Thymus (tissue), 14 donors: ENCODE measurements around the gene WDR35. TPM values are rescaled to one million over a fixed set of nuclear protein-coding genes. Genes with fewer than 3 reads are reported as not detected.

Experiments
- DNase-seq, 9 donors: peaks; one replicate each; pipeline ENCODE4 v3.0.0-alpha.2; 2013; ENCODE audit warnings: low spot score in 9 of 9, low read depth in 6 of 9, missing footprints in 1 of 9
- H3K27ac ChIP-seq, 2 donors: one replicate each; pipeline ENCODE4 v1.5.1; 2013; ENCODE audit warnings: control low read depth in 1 of 2, low read depth in 1 of 2, low read length in 1 of 2, mild to moderate bottlenecking in 1 of 2, moderate library complexity in 1 of 2
- H3K27me3 ChIP-seq, 2 donors: one replicate each; pipeline ENCODE4 v1.5.1; 2013; ENCODE audit warnings: low read length in 1 of 2; ENCODE audit not compliant: control insufficient read depth in 2 of 2, insufficient read depth in 1 of 2
- H3K36me3 ChIP-seq, 2 donors: one replicate each; pipeline ENCODE4 v1.5.1; 2013; ENCODE audit warnings: low read length in 1 of 2, mild to moderate bottlenecking in 1 of 2, moderate library complexity in 1 of 2; ENCODE audit not compliant: control insufficient read depth in 2 of 2, insufficient read depth in 2 of 2
- H3K4me1 ChIP-seq, 2 donors: one replicate each; pipeline ENCODE4 v1.5.1; 2013; ENCODE audit warnings: low read length in 2 of 2; ENCODE audit not compliant: control insufficient read depth in 2 of 2, insufficient read depth in 2 of 2
- H3K4me3 ChIP-seq, 2 donors: one replicate each; pipeline ENCODE4 v1.5.1; 2013; ENCODE audit warnings: low read length in 2 of 2, control low read depth in 1 of 2, mild to moderate bottlenecking in 1 of 2
- H3K9me3 ChIP-seq, 2 donors: one replicate each; pipeline ENCODE4 v1.5.1; 2013; ENCODE audit warnings: low read length in 1 of 2, mild to moderate bottlenecking in 1 of 2; ENCODE audit not compliant: control insufficient read depth in 2 of 2, insufficient read depth in 1 of 2
- WGBS: extraction: QIAGEN DNeasy Blood & Tissue Kit; methylation state at CpG from one replicate; pipeline ENCODE4 v1.1.7; 2013; 5-methylcytosine and 5-hydroxymethylcytosine counted together
- long read RNA-seq, 10 donors: transcript quantifications; one replicate each; lab custom pipeline, GENCODE V29; 2026
- polyA plus RNA-seq: library from polyadenylated mRNA; stranded (reverse); fragments of 200-250 nt; gene quantifications from one replicate; pipeline ENCODE4 v1.2.3, GENCODE V29; 2013
- total RNA-seq: library from RNA; stranded (reverse); fragments of 120-200 nt; gene quantifications from one replicate; pipeline ENCODE4 v1.2.4, GENCODE V29; 2013
- donor health status: healthy.

WDR35 gene
- total RNA-seq (8.4 TPM), polyA plus RNA-seq (6.9 TPM)
- long read RNA-seq, donor 1 = 0 reads
- long read RNA-seq, donor 2 = 0 reads
- long read RNA-seq, donor 3, partial matches to known transcripts = 5 of 5 reads
- long read RNA-seq, donor 3, other reads (novel, unspliced or antisense) = 0 of 5 reads
- long read RNA-seq, donor 4 = 0 reads
- long read RNA-seq, donor 5 = 0 reads
- long read RNA-seq, donor 6 = 0 reads
- long read RNA-seq, donor 7 = 0 reads
- long read RNA-seq, donor 8, partial matches to known transcripts = 5 of 5 reads
- long read RNA-seq, donor 8, other reads (novel, unspliced or antisense) = 0 of 5 reads
- long read RNA-seq, donor 9 = 0 reads
- long read RNA-seq, donor 10 = 0 reads

GRCh38 chr2:19989667-19990415 lies at the start of gene WDR35:
Gene WDR35, minus strand, starts transcription at chr2:19990105. Its CDS starts 90 bp downstream, at chr2:19990015.
- no peaks in the 10 kb centered on the region for H3K36me3 ChIP-seq
- peak within 1 kb of the TSS; percentile 77 to 88 for H3K4me3 ChIP-seq
- WGBS = 1% methylated on average over 70 of the region's 70 CpGs
- peak; percentile 60 to 92 (median 80) for DNase-seq
- no peaks in the 10 kb centered on the region for H3K9me3 ChIP-seq
- H3K4me1 ChIP-seq = peaks cover 9% of the 10 kb centered on the region in 2 donors
- peaks cover 4 to 14% of the 10 kb centered on the region in 2 donors for H3K27me3 ChIP-seq
- no peak within 1 kb of the TSS for H3K27ac ChIP-seq

- Histone ChIP-seq H3K36me3 (peaks cover 35 to 70% of the 10 kb centered on the region in 2 donors), H3K4me1 (no peaks in the 10 kb centered on the region), H3K4me3 (no peak overlapping the region), H3K27me3 (no peaks in the 10 kb centered on the region), H3K9me3 (no peaks in the 10 kb centered on the region), H3K27ac (no peak overlapping the region)
- no peak for DNase-seq
- WGBS = 98% methylated on average over 2 of the region's 2 CpGs
These were observed 47.8 kb upstream of the WDR35 start for GRCh38 chr2:20037660-20038059.

- no peaks in the 10 kb centered on the region for H3K4me1 ChIP-seq
- DNase-seq = no peak
- H3K36me3 ChIP-seq = peaks cover 35 to 82% of the 10 kb centered on the region in 2 donors
- no peak overlapping the region for H3K4me3 ChIP-seq
- H3K9me3 ChIP-seq = no peaks in the 10 kb centered on the region
- no peak overlapping the region for H3K27ac ChIP-seq
- H3K27me3 ChIP-seq = no peaks in the 10 kb centered on the region
- 74% methylated on average over 4 of the region's 4 CpGs for WGBS
These were observed 46.2 kb upstream of the WDR35 start for GRCh38 chr2:20035955-20036666.

- DNase-seq = no peak
- Histone ChIP-seq H3K4me1 (no peaks in the 10 kb centered on the region), H3K27me3 (no peaks in the 10 kb centered on the region), H3K9me3 (no peaks in the 10 kb centered on the region), H3K27ac (no peak overlapping the region), H3K36me3 (peaks cover 46 to 84% of the 10 kb centered on the region in 2 donors), H3K4me3 (no peak overlapping the region)
- WGBS = 96% methylated on average over 2 of the region's 2 CpGs
These were observed 44.9 kb upstream of the WDR35 start for GRCh38 chr2:20034821-20035220.

GRCh38 chr2:20034218-20034617 lies 44.3 kb upstream of the WDR35 start:
- peaks cover 46 to 84% of the 10 kb centered on the region in 2 donors for H3K36me3 ChIP-seq
- no peaks in the 10 kb centered on the region for H3K9me3 ChIP-seq
- H3K27me3 ChIP-seq = no peaks in the 10 kb centered on the region
- no peaks in the 10 kb centered on the region for H3K4me1 ChIP-seq
- 99% methylated on average over 4 of the region's 4 CpGs for WGBS
- DNase-seq = no peak
- H3K27ac ChIP-seq = no peak overlapping the region
- H3K4me3 ChIP-seq = no peak overlapping the region

GRCh38 chr2:20033322-20033721 lies 43.4 kb upstream of the WDR35 start:
- no peaks in the 10 kb centered on the region for H3K27me3 ChIP-seq
- no peaks in the 10 kb centered on the region for H3K9me3 ChIP-seq
- WGBS = 97% methylated on average over 3 of the region's 3 CpGs
- H3K4me3 ChIP-seq = no peak overlapping the region
- H3K36me3 ChIP-seq = peaks cover 44 to 79% of the 10 kb centered on the region in 2 donors
- H3K4me1 ChIP-seq = no peaks in the 10 kb centered on the region
- no peak for DNase-seq
- no peak overlapping the region for H3K27ac ChIP-seq

GRCh38 chr2:20030224-20030623 lies 40.3 kb upstream of the WDR35 start:
- DNase-seq = no peak
- Histone ChIP-seq H3K36me3 (peaks cover 30 to 61% of the 10 kb centered on the region in 2 donors), H3K27me3 (no peaks in the 10 kb centered on the region), H3K9me3 (no peaks in the 10 kb centered on the region), H3K4me1 (no peaks in the 10 kb centered on the region), H3K4me3 (no peak overlapping the region), H3K27ac (no peak overlapping the region)
- 97% methylated on average over 6 of the region's 6 CpGs for WGBS

GRCh38 chr2:20027705-20028434 lies 38.0 kb upstream of the WDR35 start:
- H3K4me1 ChIP-seq = no peaks in the 10 kb centered on the region
- H3K36me3 ChIP-seq = peaks cover 13 to 39% of the 10 kb centered on the region in 2 donors
- H3K27ac ChIP-seq = no peak overlapping the region
- no peaks in the 10 kb centered on the region for H3K27me3 ChIP-seq
- no peak overlapping the region for H3K4me3 ChIP-seq
- H3K9me3 ChIP-seq = no peaks in the 10 kb centered on the region
- DNase-seq = no peak
- WGBS = 98% methylated on average over 3 of the region's 3 CpGs
